HCT116 (cell line): ENCODE results near the gene NSUN2. TPM values are rescaled to one million over a fixed set of nuclear protein-coding genes. Genes with fewer than 3 reads are reported as not detected.

ENCODE experiments used
- ATAC-seq: fragments of 200-7000 bp; cut with Tn5 transposase; 2 replicates; pipeline ENCODE4 v1.9.1; 2020; ENCODE audit warnings: mild to moderate bottlenecking, moderate library complexity
- BruUV-seq: library from RNA; stranded (reverse); fragments of 400-500 nt; replicated peaks from 2 replicates; lab custom pipeline; 2021; lab: Mats Ljungman, UMichigan
- CTCF ChIA-PET: fragments of 300-600 bp; sonication (Branson Sonifier 250); formaldehyde crosslinking; loops from one replicate; lab custom pipeline; 2021; ENCODE audit warnings: antibody characterized with exemption; lab: Charles Lee
- POLR2A ChIA-PET: fragments of 300-600, 350-600 bp; sonication (Branson Sonifier 250); formaldehyde crosslinking; loops from one replicate; lab custom pipeline; 2021; ENCODE audit warnings: antibody characterized with exemption; lab: Charles Lee
- RAD21 ChIA-PET, 2 experiments: fragments of 300-600 bp; sonication (Branson Sonifier 250); formaldehyde crosslinking; loops; one replicate each; lab custom pipeline; 2023; ENCODE audit warnings: low total read pairs in 2 of 2; ENCODE audit not compliant: uncharacterized antibody in 2 of 2, unreplicated experiment in 2 of 2, low non-redundant PET in 1 of 2; lab: Charles Lee
- DNase-seq: peaks from one replicate; pipeline ENCODE4 v3.0.0-alpha.2; 2010; ENCODE audit warnings: low read depth, low spot score
- H2AFZ ChIP-seq: fragments of 200-600 bp; shearing (Covaris generic), sonication (generic); 2 replicates; pipeline ENCODE4 v1.6.1; 2017; ENCODE audit warnings: low read depth, mixed run types, mixed read lengths, antibody characterized with exemption, low read length; ENCODE audit not compliant: poor library complexity, severe bottlenecking
- H3K27ac ChIP-seq: 2 replicates; pipeline ENCODE4 v1.5.1; 2012; ENCODE audit warnings: low read depth, low read length
- H3K27me3 ChIP-seq: fragments of 200-600 bp; sonication (generic); 2 replicates; pipeline ENCODE4 v1.6.1; 2016; ENCODE audit warnings: mixed run types, low read length, mixed read lengths; ENCODE audit not compliant: insufficient read depth
- H3K36me3 ChIP-seq, 2 experiments: fragments of 200-500 bp in 1 of 2; fragments of 200-600 bp in 1 of 2; sonication (Bioruptor generic) in 1 of 2; sonication (generic) in 1 of 2; 2 replicates each; pipeline versions ENCODE4 v1.5.1 to v1.6.1; 2014 to 2016; ENCODE audit warnings: low read length in 2 of 2, inconsistent platforms in 1 of 2, mixed read lengths in 1 of 2, mixed run types in 1 of 2; ENCODE audit not compliant: insufficient read depth in 2 of 2, control insufficient read depth in 1 of 2
- H3K4me1 ChIP-seq, 2 experiments: fragments of 200-600 bp in 1 of 2; sonication (generic) in 1 of 2; 2 replicates each; pipeline versions ENCODE4 v1.5.1 to v1.6.1; 2012 to 2017; ENCODE audit warnings: low read length in 2 of 2, inconsistent platforms in 1 of 2, mild to moderate bottlenecking in 1 of 2, mixed read lengths in 1 of 2, mixed run types in 1 of 2, moderate library complexity in 1 of 2; ENCODE audit not compliant: insufficient read depth in 2 of 2, control insufficient read depth in 1 of 2
- H3K4me2 ChIP-seq: fragments of 200-600 bp; sonication (generic); 2 replicates; pipeline ENCODE4 v1.6.1; 2017; ENCODE audit warnings: mixed run types, low read length, mixed read lengths
- H3K4me3 ChIP-seq, 2 experiments: fragments of 200-600 bp in 1 of 2; sonication (generic) in 1 of 2; replicated peaks in 1 of 2; 2 replicates each; pipeline ENCODE4 v1.5.1; 2011 to 2016; ENCODE audit warnings: low read length in 2 of 2, control low read depth in 1 of 2, low read depth in 1 of 2, mild to moderate bottlenecking in 1 of 2, mixed read lengths in 1 of 2, mixed run types in 1 of 2
- H3K79me2 ChIP-seq: fragments of 200-600 bp; sonication (generic); 2 replicates; pipeline ENCODE4 v1.6.1; 2017; ENCODE audit warnings: mild to moderate bottlenecking, mixed run types, low read length, moderate library complexity, mixed read lengths; ENCODE audit not compliant: insufficient read depth
- H3K9ac ChIP-seq: fragments of 200-600 bp; sonication (generic); 2 replicates; pipeline ENCODE4 v1.6.1; 2016; ENCODE audit warnings: low read length, mixed read lengths
- H3K9me2 ChIP-seq: fragments of 200-600 bp; sonication (generic), shearing (Covaris generic); 2 replicates; pipeline ENCODE4 v1.6.1; 2017; ENCODE audit warnings: mixed run types, mild to moderate bottlenecking, moderate library complexity; ENCODE audit not compliant: insufficient read depth
- H3K9me3 ChIP-seq, 2 experiments: fragments of 200-500 bp in 1 of 2; fragments of 200-600 bp in 1 of 2; sonication (Bioruptor generic) in 1 of 2; sonication (generic) in 1 of 2; 2 replicates each; pipeline ENCODE4 v1.6.1; 2014 to 2017; ENCODE audit warnings: low read length in 2 of 2, mixed read lengths in 2 of 2, inconsistent platforms in 1 of 2, low read depth in 1 of 2, mild to moderate bottlenecking in 1 of 2, mixed run types in 1 of 2, moderate library complexity in 1 of 2; ENCODE audit not compliant: control insufficient read depth in 1 of 2, insufficient read depth in 1 of 2
- H4K20me1 ChIP-seq: fragments of 200-600 bp; sonication (generic), shearing (Covaris generic); 2 replicates; pipeline ENCODE4 v1.6.1; 2017; ENCODE audit warnings: mixed run types, mild to moderate bottlenecking, moderate library complexity; ENCODE audit not compliant: insufficient read depth
- ATF3 ChIP-seq: IDR thresholded peaks from 2 replicates; pipeline ENCODE4 v1.6.1; 2012
- CBX3 ChIP-seq: IDR thresholded peaks from 2 replicates; pipeline ENCODE4 v1.6.1; 2012; ENCODE audit warnings: low read depth
- CEBPB ChIP-seq: IDR thresholded peaks from 2 replicates; pipeline ENCODE4 v1.6.1; 2012; ENCODE audit warnings: low read depth
- CTCF ChIP-seq, 3 experiments: fragments of 200-600 bp in 1 of 3; sonication (generic) in 1 of 3; IDR thresholded peaks in 2 of 3; conservative IDR thresholded peaks in 1 of 3; 2 replicates each; pipeline ENCODE4 v1.5.1; 2012 to 2017; ENCODE audit warnings: low read depth in 2 of 3, low read length in 2 of 3, antibody characterized with exemption in 1 of 3, borderline replicate concordance in 1 of 3, control low read depth in 1 of 3, mild to moderate bottlenecking in 1 of 3, mixed read lengths in 1 of 3, mixed run types in 1 of 3, moderate library complexity in 1 of 3; ENCODE audit not compliant: insufficient read depth in 1 of 3
- EZH2 ChIP-seq: fragments of 200-600 bp; sonication (generic); IDR thresholded peaks from 2 replicates; pipeline ENCODE4 v1.6.1; 2017; ENCODE audit warnings: antibody characterized with exemption, mixed run types
- EZH2phosphoT487 ChIP-seq: fragments of 200-600 bp; IDR thresholded peaks from 2 replicates; pipeline ENCODE4 v1.6.1; 2018; ENCODE audit warnings: antibody characterized with exemption, borderline replicate concordance
- MAX ChIP-seq: IDR thresholded peaks from 2 replicates; pipeline ENCODE4 v1.6.1; 2012
- POLR2A ChIP-seq: IDR thresholded peaks from 2 replicates; pipeline ENCODE4 v1.7.0; 2011; ENCODE audit warnings: borderline replicate concordance; ENCODE audit not compliant: insufficient read depth, insufficient read length; ENCODE audit errors: extremely low read depth
- RAD21 ChIP-seq: IDR thresholded peaks from 2 replicates; pipeline ENCODE4 v1.6.1; 2012; ENCODE audit warnings: low read depth, mild to moderate bottlenecking
- SP1 ChIP-seq: IDR thresholded peaks from 2 replicates; pipeline ENCODE4 v1.6.1; 2012; ENCODE audit warnings: low read depth
- YY1 ChIP-seq: IDR thresholded peaks from 2 replicates; pipeline ENCODE4 v1.6.1; 2011; ENCODE audit warnings: low read length, low read depth, moderate library complexity, mild to moderate bottlenecking; ENCODE audit not compliant: insufficient replicate concordance; ENCODE audit errors: extremely low read depth
- ZBTB33 ChIP-seq: IDR thresholded peaks from 2 replicates; pipeline ENCODE4 v1.6.1; 2011; ENCODE audit warnings: mild to moderate bottlenecking, low read length, moderate library complexity; ENCODE audit not compliant: insufficient replicate concordance; ENCODE audit errors: extremely low read depth
- ZFX ChIP-seq: fragments of 450-650 bp; IDR thresholded peaks from 2 replicates; pipeline ENCODE4 v1.6.1; 2017
- ZNF274 ChIP-seq: fragments of 200-500 bp; sonication (Bioruptor generic); IDR thresholded peaks from 2 replicates; pipeline ENCODE4 v1.6.1; 2014; ENCODE audit warnings: mild to moderate bottlenecking, low read depth, low read length, inconsistent platforms
- intact Hi-C: fragments of 100-400 bp; cut with micrococcal nuclease; formaldehyde crosslinking; loops from 2 replicates; pipeline ENCODE4 v1.10.0; 2022
- total RNA-seq: library from RNA; stranded (reverse); gene quantifications from one replicate; pipeline ENCODE4 v1.2.1, GENCODE V29; 2021; ENCODE audit not compliant: unreplicated experiment

NSUN2 gene
- total RNA-seq, 1 experiment from 2014 or later, result 101 TPM

- DNase-seq (no peak), ATAC-seq (no peak)
- H4K20me1 ChIP-seq, result peaks cover 5% of the 10 kb centered on the region; the same call in 1 of the 2 replicates
- TF ChIP-seq SP1 (no peak), EZH2 (no peak), ATF3 (no peak), ZNF274 (no peak), ZBTB33 (no peak), CTCF (IDR thresholded peaks at IDR 0.05 in 2 of 3, conservative IDR thresholded peaks at IDR 0.05 in 1 of 3; ENCODE audit: borderline replicate concordance in 1 of 3, insufficient read depth in 1 of 3, low read depth in 2 of 3, low read length in 2 of 3) (no peak), ZFX (no peak), RAD21 (no peak), CEBPB (no peak), POLR2A (no peak), MAX (no peak), YY1 (no peak), EZH2phosphoT487 (no peak), CBX3 (no peak)
- peaks cover 2 to 7% of the 10 kb centered on the region in 2 experiments; a peak in 2 of 4 replicates for H3K36me3 ChIP-seq
- no peak overlapping the region for H3K4me2 ChIP-seq
- H3K27ac ChIP-seq, result no peak overlapping the region
- H3K9me3 ChIP-seq, result no peaks in the 10 kb centered on the region
- H3K9me2 ChIP-seq, result no peaks in the 10 kb centered on the region
- ChIA-PET POLR2A (no interaction called here), CTCF (no interaction called here), RAD21 (no interaction called here)
- intact Hi-C loops, result no loop called here
- no peak overlapping the region for H2AFZ ChIP-seq
- no peak overlapping the region for H3K4me3 ChIP-seq
- H3K79me2 ChIP-seq, result peaks cover 85% of the 10 kb centered on the region
- peaks cover 11 to 15% of the 10 kb centered on the region in 2 experiments; a peak in 3 of 4 replicates for H3K4me1 ChIP-seq
- no peak overlapping the region for H3K9ac ChIP-seq
- H3K27me3 ChIP-seq, result no peaks in the 10 kb centered on the region
- no TSS peak for BruUV-seq
These were observed 3.4 kb upstream of the NSUN2 start for GRCh38 chr5:6636293-6636692.
